Measurements from ENCODE around the gene LUC7L2.

DNA sequence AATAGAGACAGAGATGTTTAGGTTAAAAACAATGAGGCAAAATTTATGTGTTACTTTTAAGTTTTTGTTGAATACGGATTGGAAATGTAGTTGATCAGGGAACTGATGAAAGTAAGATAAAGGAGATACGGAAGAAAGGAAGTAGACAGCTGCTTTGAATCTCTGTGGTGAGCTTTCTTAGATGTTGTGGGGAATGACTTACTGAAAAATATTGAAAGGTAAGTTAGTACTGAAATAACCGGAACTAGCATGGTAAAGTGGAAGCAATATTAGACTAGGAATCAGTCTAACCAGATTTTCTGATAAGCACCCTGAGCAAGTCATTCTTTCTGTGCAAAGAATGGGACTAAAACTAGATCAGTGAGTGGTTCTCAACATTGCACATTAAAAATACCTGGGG, 34.8 kb downstream of the LUC7L2 start:
- TF ChIP-seq, protein P1, sequence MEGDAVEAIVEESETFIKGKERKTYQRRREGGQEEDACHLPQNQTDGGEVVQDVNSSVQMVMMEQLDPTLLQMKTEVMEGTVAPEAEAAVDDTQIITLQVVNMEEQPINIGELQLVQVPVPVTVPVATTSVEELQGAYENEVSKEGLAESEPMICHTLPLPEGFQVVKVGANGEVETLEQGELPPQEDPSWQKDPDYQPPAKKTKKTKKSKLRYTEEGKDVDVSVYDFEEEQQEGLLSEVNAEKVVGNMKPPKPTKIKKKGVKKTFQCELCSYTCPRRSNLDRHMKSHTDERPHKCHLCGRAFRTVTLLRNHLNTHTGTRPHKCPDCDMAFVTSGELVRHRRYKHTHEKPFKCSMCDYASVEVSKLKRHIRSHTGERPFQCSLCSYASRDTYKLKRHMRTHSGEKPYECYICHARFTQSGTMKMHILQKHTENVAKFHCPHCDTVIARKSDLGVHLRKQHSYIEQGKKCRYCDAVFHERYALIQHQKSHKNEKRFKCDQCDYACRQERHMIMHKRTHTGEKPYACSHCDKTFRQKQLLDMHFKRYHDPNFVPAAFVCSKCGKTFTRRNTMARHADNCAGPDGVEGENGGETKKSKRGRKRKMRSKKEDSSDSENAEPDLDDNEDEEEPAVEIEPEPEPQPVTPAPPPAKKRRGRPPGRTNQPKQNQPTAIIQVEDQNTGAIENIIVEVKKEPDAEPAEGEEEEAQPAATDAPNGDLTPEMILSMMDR (IDR thresholded peaks at IDR 0.05) = no peak
- TF ChIP-seq POLR2A (IDR thresholded peaks at IDR 0.05) = no peak
- TF ChIP-seq POLR2AphosphoS5 (IDR thresholded peaks at IDR 0.05; ENCODE audit: insufficient read depth in 1 of 2, low read depth in 1 of 2) = no peak
